ENCODE data around the gene CENPP. TPM values are rescaled to one million over a fixed set of nuclear protein-coding genes. Genes with fewer than 3 reads are reported as not detected.

CENPP gene
- total RNA-seq, 120 experiments from 2014 or later: 1.7 to 16.5 (median 7.0) TPM

Small RNA genes lying within 50 kb of the gene (microRNA-seq; reads per million reads assigned to microRNA genes)
- gene MIR3651 (0 to 2.1 (median 0.35) reads per million in 43 experiments), gene MIR4670 (0 to 0.50 (median 0) reads per million in 43 experiments)

Other genes with a start within 250 kb of the CENPP start
- 10 to 100 TPM; 39.1 to 77.8 (median 58.2) TPM for gene SPTLC1, start 210.5 kb upstream of the CENPP start, total RNA-seq
- 100 to 1,000 TPM in 55 of 120 experiments, 10 to 100 TPM in 65; 50.3 to 131 (median 98.3) TPM for gene IARS1, start 32.3 kb upstream of the CENPP start, total RNA-seq
- gene NOL8, start 603 bp upstream of the CENPP start, total RNA-seq: 10 to 100 TPM; 18.8 to 50.5 (median 32.6) TPM
- 10 to 100 TPM in 13 of 120 experiments, 1 to 10 TPM in 70, under 1 TPM in 31, not detected in 6; 0.21 to 33.5 (median 1.7) TPM for gene OGN, start 78.6 kb downstream of the CENPP start, total RNA-seq
- 10 to 100 TPM in 5 of 120 experiments, 1 to 10 TPM in 107, under 1 TPM in 7, not detected in 1; 0.38 to 23.0 (median 3.1) TPM for gene OMD, start 98.5 kb downstream of the CENPP start, total RNA-seq
- 1 to 10 TPM in 24 of 120 experiments, under 1 TPM in 87, not detected in 9; 0.20 to 4.5 (median 0.60) TPM for gene ASPN, start 156.6 kb downstream of the CENPP start, total RNA-seq
- gene ECM2, start 210.0 kb downstream of the CENPP start, total RNA-seq: 10 to 100 TPM in 3 of 120 experiments, 1 to 10 TPM in 115, under 1 TPM in 2; 0.57 to 17.8 (median 3.4) TPM